Activated naive CD4-positive, alpha-beta T cell treated with anti-CD3 and anti-CD28 coated beads for 36 hours (primary cell): ENCODE data around the gene OBSCN. TPM values are rescaled to one million over a fixed set of nuclear protein-coding genes. Genes with fewer than 3 reads are reported as not detected.
"Not testable (repeated sequence)": the region's sequence is repeated elsewhere in the genome, so short reads cannot be mapped to it uniquely, and the experiment has no call there.

ENCODE experiments used
- CTCF ChIA-PET: fragments of 350-600 bp; sonication (Branson Sonifier 250); formaldehyde crosslinking; loops from one replicate; lab custom pipeline; 2021; ENCODE audit warnings: antibody characterized with exemption; lab: Charles Lee
- DNase-seq: peaks from one replicate; pipeline ENCODE4 v3.0.0-alpha.2; 2020
- H3K27ac Mint-ChIP-seq: one replicate; pipeline ENCODE4 v1.8.0; 2021; ENCODE audit warnings: mild to moderate bottlenecking, mixed read lengths
- H3K27me3 Mint-ChIP-seq: one replicate; pipeline ENCODE4 v1.8.0; 2021; ENCODE audit warnings: low read depth, mixed read lengths
- H3K36me3 Mint-ChIP-seq: one replicate; pipeline ENCODE4 v1.8.0; 2021; ENCODE audit warnings: low read depth, mixed read lengths
- H3K4me1 Mint-ChIP-seq: one replicate; pipeline ENCODE4 v1.8.0; 2021; ENCODE audit warnings: low read depth, mixed read lengths
- H3K4me3 Mint-ChIP-seq: one replicate; pipeline ENCODE4 v1.8.0; 2021; ENCODE audit warnings: mild to moderate bottlenecking, moderate library complexity, mixed read lengths
- H3K9me3 Mint-ChIP-seq: one replicate; pipeline ENCODE4 v1.8.0; 2021; ENCODE audit warnings: mixed read lengths
- intact Hi-C: fragments of 100-400 bp; cut with micrococcal nuclease; formaldehyde crosslinking; loops from one replicate; pipeline ENCODE4 v1.15.1; 2023
- total RNA-seq, 2 experiments: library from RNA; stranded (reverse); gene quantifications; one replicate each; pipeline ENCODE4 v1.2.3, GENCODE V29; 2021

Gene OBSCN
- total RNA-seq, 2 experiments from 2014 or later = 11.5 to 13.5 TPM

DNA sequence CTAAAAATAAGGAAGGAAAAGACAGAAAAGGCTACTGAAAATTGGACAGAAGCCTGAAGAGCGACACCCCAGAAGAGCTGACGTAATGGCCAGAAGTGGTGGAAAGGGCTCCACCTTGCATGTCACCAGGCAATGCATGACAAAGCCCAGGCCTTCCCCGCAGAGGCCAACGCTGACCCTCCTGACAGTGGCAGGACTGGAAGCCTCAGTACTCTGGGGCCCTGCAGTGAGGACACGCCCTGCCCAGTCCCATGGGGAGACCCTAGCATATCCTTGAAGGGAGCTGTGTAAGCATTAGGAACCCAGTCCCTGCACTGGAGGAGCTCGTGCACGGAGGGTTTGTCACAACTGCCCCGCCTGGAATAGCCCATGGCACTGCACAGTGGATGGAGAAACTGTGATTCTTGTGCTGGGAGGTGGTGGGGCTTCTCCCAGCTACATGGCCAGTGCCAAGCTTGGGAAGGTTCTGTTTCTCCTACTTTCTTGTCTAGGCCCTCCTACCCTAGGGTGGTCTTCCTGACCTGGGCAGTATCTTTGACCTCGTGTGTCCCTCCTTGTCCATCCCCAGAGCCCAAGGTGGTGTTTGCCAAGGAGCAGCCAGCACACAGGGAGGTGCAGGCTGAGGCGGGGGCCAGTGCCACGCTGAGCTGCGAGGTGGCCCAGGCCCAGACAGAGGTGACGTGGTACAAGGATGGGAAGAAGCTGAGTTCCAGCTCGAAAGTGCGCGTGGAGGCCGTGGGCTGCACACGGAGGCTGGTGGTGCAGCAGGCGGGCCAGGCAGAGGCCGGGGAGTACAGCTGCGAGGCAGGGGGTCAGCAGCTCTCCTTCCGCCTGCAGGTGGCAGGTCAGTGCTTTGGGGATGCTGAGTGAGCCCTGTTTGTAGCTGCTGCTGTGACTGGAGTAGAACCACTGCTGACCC lies 60.4 kb downstream of the OBSCN start:
- CTCF ChIA-PET = interaction anchor here (0.9 kb wide), 1 partner anchor 62 kb away, joined by 4 read pairs; no protein-coding TSS in a partner anchor
- no peaks in the 10 kb centered on the region for H3K27me3 Mint-ChIP-seq
- peaks cover 1% of the 10 kb centered on the region for H3K4me1 Mint-ChIP-seq
- intact Hi-C loops = no loop called here
- H3K36me3 Mint-ChIP-seq = peaks cover 2% of the 10 kb centered on the region
- no peak overlapping the region for H3K4me3 Mint-ChIP-seq
- no peak overlapping the region for H3K27ac Mint-ChIP-seq
- no peaks in the 10 kb centered on the region for H3K9me3 Mint-ChIP-seq
- no peak for DNase-seq

DNA sequence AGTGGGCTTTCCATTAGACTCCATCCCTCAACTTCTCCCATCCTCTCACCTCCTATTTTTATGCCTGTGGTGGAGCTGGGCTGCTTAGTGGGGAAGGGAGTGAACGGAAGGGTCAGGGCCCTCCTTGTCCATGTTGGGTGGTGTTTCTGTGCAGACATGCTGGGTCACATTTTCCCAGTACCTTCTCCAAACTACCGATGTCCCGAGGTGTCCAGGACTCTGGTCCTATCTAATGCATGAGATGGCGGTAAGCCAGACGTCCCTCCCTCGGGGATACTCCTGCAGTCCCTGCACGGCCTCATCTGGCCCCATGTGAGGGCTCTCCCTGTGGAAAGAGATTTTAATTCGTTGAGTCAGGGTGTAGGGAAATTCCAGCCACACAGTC lies 61.0 kb downstream of the OBSCN start:
- Mint-ChIP-seq H3K9me3 (no peaks in the 10 kb centered on the region), H3K27ac (no peak overlapping the region), H3K36me3 (peaks cover 2% of the 10 kb centered on the region), H3K27me3 (no peaks in the 10 kb centered on the region), H3K4me1 (peaks cover 1% of the 10 kb centered on the region), H3K4me3 (no peak overlapping the region)
- CTCF ChIA-PET = interaction anchor here (0.9 kb wide), 1 partner anchor 61 kb away, joined by 4 read pairs; no protein-coding TSS in a partner anchor
- intact Hi-C loops = no loop called here
- DNase-seq = no peak

DNA sequence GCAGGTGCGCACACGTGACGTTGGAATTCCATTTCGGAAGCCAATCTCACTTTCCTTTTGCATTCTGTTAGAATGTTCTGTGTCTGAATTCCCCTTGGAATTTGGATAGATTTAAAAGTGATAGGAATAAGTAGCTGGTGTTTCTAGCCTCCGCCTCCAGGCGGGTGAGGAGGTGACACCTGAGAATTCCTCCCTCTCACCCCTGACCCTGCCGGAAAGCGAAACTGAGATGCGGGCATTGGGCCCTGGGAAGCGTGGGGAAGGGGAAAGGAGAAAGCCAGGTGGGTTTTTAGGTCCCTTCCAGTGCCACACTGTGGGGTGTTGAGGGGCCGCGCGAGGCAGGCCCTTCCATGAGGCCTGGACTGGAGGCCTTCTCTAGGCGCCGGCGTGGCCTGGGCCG lies 61.6 kb downstream of the OBSCN start:
- H3K4me3 Mint-ChIP-seq, H3K27me3 Mint-ChIP-seq, DNase-seq, H3K4me1 Mint-ChIP-seq, H3K36me3 Mint-ChIP-seq, H3K9me3 Mint-ChIP-seq, intact Hi-C loops, CTCF ChIA-PET, H3K27ac Mint-ChIP-seq: not testable (repeated sequence)

DNA sequence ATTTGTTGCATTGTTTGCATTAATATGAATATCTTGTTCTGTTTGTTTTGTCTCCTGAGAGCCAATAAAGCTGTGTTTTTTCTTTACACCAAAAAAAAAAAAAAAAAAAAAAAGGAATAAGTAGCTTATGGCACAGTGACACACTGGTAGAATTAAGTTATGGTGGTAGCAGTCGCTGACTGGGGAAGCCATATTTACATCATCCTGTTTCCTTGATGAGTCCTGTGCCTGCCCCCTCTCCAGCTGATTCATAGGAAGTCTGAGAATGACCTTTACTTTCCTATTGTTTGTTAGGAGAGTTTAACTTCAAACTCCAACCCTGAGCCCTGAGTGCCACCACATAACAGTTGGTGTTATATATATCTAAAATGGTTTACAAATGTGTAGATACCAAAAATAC lies 62.2 kb downstream of the OBSCN start:
- H3K9me3 Mint-ChIP-seq = no peaks in the 10 kb centered on the region
- no peaks in the 10 kb centered on the region for H3K36me3 Mint-ChIP-seq
- H3K4me1 Mint-ChIP-seq = peaks cover 4% of the 10 kb centered on the region
- intact Hi-C loops = no loop called here
- DNase-seq = no peak
- no peak overlapping the region for H3K4me3 Mint-ChIP-seq
- CTCF ChIA-PET = no interaction called here
- no peaks in the 10 kb centered on the region for H3K27me3 Mint-ChIP-seq
- no peak overlapping the region for H3K27ac Mint-ChIP-seq

DNA sequence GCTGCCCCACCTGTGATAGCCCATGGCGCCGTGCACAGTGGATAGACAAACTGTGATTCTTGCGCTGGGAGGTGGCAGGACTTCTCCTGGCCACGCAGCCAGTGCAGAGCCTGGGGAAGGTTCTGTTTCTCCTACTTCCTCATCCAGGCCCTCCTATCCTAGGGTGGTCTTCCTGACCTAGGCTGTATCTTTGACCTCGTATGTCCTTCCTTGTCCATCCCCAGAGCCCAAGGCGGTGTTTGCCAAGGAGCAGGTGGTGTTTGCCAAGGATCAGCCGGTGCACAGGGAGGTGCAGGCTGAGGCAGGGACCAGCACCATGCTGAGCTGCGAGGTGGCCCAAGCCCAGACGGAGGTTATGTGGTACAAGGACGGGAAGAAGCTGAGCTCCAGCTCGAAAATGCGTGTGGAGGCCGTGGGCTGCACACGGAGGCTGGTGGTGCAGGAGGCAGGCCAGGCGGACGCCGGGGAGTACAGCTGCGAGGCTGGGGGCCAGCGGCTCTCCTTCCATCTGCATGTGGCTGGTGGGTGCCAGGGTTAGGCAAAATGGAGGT lies 63.9 kb downstream of the OBSCN start:
- CTCF ChIA-PET = no interaction called here
- Mint-ChIP-seq H3K27ac (no peak overlapping the region), H3K4me3 (no peak overlapping the region), H3K27me3 (no peaks in the 10 kb centered on the region), H3K4me1 (peaks cover 7% of the 10 kb centered on the region), H3K36me3 (no peaks in the 10 kb centered on the region), H3K9me3 (no peaks in the 10 kb centered on the region)
- intact Hi-C loops = no loop called here
- DNase-seq = no peak

DNA sequence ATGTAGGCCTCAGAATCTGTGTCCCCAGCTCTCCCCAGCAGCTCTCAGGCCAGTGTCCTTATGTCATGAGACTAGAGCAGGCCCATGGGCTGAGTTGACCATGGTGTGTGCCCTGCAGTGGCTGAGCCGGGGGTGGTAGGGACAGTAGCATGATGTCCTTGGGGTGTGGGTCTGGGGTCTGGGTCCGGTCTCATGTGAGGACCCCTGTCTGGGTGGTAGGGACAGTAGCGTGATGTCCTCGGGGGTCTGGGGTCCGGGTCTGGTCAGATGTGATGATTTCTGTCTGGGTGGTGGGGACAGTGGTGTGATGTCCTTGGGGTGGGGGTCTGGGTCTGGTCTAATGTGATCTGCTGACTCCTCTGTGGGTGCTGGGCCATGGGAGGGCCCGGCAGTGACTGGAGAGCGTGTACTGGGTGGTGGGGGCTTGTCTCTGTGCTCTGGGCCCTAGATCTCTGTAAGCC lies 64.5 kb downstream of the OBSCN start:
- intact Hi-C loops = no loop called here
- no peak for DNase-seq
- Mint-ChIP-seq H3K27ac (no peak overlapping the region), H3K36me3 (no peaks in the 10 kb centered on the region), H3K9me3 (no peaks in the 10 kb centered on the region), H3K4me3 (no peak overlapping the region), H3K27me3 (no peaks in the 10 kb centered on the region), H3K4me1 (peaks cover 7% of the 10 kb centered on the region)
- CTCF ChIA-PET = no interaction called here

DNA sequence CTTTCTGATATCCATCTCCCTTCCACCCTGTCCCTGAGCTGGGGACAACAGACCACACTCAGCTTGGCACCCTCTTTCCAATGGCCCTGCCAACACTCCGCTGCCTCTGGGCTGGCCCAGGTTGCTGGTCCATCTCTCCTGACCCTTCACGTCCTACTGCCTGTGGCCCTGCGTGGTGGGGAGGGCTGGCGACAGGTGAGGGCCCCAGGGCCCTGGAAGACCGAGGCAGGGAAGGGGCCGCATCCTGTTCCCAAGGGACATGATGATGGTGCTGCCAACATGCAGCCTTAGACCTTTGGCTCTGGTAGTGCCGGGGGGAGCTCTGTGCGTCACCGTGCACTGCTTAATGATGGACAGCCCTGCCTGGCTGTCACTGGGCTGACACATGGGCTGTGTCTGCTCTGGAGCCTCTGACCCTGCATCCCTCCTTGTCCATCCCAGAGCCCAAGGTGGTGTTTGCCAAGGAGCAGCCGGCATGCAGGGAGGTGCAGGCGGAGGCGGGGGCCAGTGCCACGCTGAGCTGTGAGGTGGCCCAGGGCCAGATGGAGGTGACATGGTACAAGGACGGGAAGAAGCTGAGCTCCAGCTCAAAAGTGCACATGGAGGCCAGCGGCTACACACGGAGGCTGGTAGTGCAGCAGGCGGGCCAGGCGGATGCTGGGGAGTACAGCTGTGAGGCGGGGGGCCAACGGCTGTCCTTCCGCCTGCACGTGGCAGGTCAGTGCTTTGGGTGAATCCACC lies 65.2 kb downstream of the OBSCN start:
- no peak overlapping the region for H3K27ac Mint-ChIP-seq
- CTCF ChIA-PET = interaction anchor here (1.0 kb wide), 1 partner anchor 33 kb away, joined by 5 read pairs; no protein-coding TSS in a partner anchor
- H3K4me3 Mint-ChIP-seq = no peak overlapping the region
- no peaks in the 10 kb centered on the region for H3K9me3 Mint-ChIP-seq
- intact Hi-C loops = no loop called here
- no peaks in the 10 kb centered on the region for H3K27me3 Mint-ChIP-seq
- peaks cover 7% of the 10 kb centered on the region for H3K4me1 Mint-ChIP-seq
- no peak for DNase-seq
- no peaks in the 10 kb centered on the region for H3K36me3 Mint-ChIP-seq

DNA sequence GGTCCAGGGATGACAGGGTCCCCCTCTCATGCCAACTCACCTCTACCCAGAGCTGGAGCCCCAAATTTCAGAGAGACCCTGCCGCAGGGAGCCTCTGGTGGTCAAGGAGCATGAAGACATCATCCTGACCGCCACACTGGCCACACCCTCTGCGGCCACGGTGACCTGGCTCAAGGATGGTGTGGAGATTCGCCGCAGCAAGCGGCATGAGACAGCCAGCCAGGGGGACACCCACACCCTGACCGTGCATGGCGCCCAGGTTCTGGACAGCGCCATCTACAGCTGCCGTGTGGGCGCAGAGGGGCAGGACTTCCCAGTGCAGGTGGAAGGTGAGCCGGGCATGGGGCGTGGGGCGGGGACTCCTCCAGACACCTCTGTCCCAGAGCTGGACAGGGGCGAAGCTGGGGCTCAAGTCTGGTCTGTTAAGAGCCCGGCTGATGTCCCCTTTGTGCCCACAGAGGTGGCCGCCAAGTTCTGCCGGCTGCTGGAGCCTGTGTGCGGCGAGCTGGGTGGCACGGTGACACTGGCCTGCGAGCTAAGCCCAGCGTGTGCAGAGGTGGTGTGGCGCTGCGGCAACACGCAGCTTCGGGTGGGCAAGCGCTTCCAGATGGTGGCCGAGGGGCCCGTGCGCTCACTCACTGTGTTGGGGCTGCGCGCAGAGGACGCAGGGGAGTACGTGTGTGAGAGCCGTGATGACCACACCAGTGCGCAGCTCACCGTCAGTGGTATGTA lies 66.0 kb downstream of the OBSCN start:
- intact Hi-C loops = no loop called here
- no peak overlapping the region for H3K4me3 Mint-ChIP-seq
- no peaks in the 10 kb centered on the region for H3K9me3 Mint-ChIP-seq

DNA sequence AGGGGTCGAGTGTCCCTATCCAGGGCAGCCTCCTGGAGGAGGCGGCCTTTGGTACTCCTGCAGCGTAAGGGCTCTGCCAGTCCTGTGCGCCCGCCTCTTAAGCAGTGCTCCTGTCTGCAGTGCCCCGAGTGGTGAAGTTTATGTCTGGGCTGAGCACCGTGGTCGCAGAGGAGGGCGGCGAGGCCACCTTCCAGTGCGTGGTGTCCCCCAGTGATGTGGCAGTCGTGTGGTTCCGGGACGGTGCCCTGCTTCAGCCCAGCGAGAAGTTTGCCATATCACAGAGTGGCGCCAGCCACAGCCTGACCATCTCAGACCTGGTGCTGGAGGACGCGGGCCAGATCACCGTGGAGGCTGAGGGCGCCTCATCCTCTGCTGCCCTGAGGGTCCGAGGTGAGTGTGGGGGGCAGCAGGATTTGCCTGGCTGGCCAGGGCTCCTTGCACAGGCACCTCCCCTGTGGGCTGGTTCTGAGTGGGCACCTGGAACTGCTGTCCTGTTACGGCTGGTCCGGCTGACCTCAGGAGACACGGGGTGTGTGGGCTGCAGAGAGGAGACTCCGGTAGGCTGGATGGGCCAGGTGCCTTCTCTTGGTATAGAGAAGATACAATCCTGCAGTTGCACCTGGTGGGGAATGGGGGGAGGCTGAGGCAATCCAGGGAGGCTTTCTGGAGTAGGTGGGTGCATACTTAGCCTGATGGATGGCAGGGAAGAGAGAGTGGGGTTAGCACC lies 66.8 kb downstream of the OBSCN start:
- H3K27ac Mint-ChIP-seq = no peak overlapping the region

More for the DNA sequence above, 66.0 kb downstream of the OBSCN start:
- H3K27ac Mint-ChIP-seq = no peak overlapping the region
- H3K4me1 Mint-ChIP-seq = peaks cover 7% of the 10 kb centered on the region
- H3K27me3 Mint-ChIP-seq = no peaks in the 10 kb centered on the region
- H3K36me3 Mint-ChIP-seq = no peaks in the 10 kb centered on the region
- DNase-seq = no peak
- CTCF ChIA-PET = interaction anchor here (0.6 to 1.0 kb wide), 3 partner anchors 9 to 185 kb away, joined by 3 to 5 read pairs (median 3); no protein-coding TSS in a partner anchor

DNA sequence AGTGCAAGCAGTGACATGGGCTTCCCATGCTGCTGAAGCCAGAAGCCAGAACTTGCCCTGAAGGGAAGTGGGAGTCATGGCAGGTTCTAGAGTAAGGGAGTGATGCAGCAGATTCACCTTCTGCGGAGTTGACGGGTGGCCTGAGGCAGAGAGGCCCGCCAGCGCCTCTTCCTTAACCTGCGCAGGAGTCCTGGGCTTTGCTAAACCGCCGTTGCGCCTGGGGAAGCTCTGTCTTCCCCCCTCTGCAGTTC lies 67.3 kb downstream of the OBSCN start:
- DNase-seq = no peak
- Mint-ChIP-seq H3K27me3 (no peaks in the 10 kb centered on the region), H3K36me3 (no peaks in the 10 kb centered on the region), H3K4me3 (peak overlapping the region; percentile 72), H3K4me1 (peaks cover 6% of the 10 kb centered on the region), H3K27ac (no peak overlapping the region), H3K9me3 (no peaks in the 10 kb centered on the region)
- CTCF ChIA-PET = interaction anchor here (0.6 to 1.2 kb wide), 2 partner anchors 13 to 46 kb away, joined by 3 read pairs; no protein-coding TSS in a partner anchor
- intact Hi-C loops = no loop called here

More for the DNA sequence above, 66.8 kb downstream of the OBSCN start:
- H3K36me3 Mint-ChIP-seq = no peaks in the 10 kb centered on the region
- H3K27me3 Mint-ChIP-seq = no peaks in the 10 kb centered on the region
- peaks cover 7% of the 10 kb centered on the region for H3K4me1 Mint-ChIP-seq
- CTCF ChIA-PET = interaction anchor here (0.6 kb wide), 3 partner anchors 8 to 184 kb away, joined by 3 read pairs; no protein-coding TSS in a partner anchor
- no peaks in the 10 kb centered on the region for H3K9me3 Mint-ChIP-seq
- intact Hi-C loops = no loop called here
- H3K4me3 Mint-ChIP-seq = peak overlapping the region; percentile 72
- DNase-seq = no peak

DNA sequence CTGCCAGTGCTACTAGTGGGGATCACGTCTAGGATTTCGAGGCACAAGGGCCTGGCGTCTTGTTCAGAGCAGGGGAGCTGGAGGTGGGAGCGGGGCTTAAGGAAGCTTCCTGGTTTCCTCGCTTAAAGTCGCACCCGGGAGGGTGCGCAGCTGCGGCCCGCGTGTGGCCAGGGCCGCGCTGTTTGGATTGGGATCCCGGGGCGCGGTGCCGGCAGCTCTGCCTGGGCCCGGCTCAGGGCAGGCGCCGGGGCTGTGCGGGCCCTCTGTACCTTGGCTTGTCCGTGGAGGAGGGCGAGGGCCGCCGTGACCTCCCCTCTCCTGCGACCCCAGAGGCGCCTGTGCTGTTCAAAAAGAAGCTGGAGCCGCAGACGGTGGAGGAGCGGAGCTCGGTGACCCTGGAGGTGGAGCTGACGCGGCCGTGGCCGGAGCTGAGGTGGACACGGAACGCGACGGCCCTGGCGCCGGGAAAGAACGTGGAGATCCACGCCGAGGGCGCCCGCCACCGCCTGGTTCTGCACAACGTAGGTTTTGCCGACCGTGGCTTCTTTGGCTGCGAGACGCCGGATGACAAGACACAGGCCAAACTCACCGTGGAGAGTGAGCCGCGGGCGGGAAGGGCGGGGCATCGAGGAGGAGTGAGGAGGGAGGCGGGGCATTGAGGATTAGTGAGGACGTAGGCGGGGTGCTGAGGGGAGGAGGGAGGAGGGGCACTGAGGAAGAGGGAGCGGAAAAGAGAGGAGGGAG lies 67.8 kb downstream of the OBSCN start:
- H3K27ac Mint-ChIP-seq = no peak overlapping the region
- peak overlapping the region; percentile 72 for H3K4me3 Mint-ChIP-seq
- intact Hi-C loops = loop anchor here (1.0 to 2.0 kb wide), 5 partner anchors 63 to 183 kb away; partner anchors contain the start of genes GUK1 and TRIM11
- H3K27me3 Mint-ChIP-seq = no peaks in the 10 kb centered on the region
- CTCF ChIA-PET = interaction anchor here (0.6 to 1.2 kb wide), 2 partner anchors 13 to 46 kb away, joined by 3 read pairs; no protein-coding TSS in a partner anchor
- DNase-seq = peak; percentile 96
- H3K4me1 Mint-ChIP-seq = peaks cover 5% of the 10 kb centered on the region
- H3K36me3 Mint-ChIP-seq = no peaks in the 10 kb centered on the region
- H3K9me3 Mint-ChIP-seq = no peaks in the 10 kb centered on the region
